ENCODE results near the gene P2RX3.
"Not testable (repeated sequence)": the region's sequence is repeated elsewhere in the genome, so short reads cannot be mapped to it uniquely, and the experiment has no call there.

Gene P2RX3

DNA sequence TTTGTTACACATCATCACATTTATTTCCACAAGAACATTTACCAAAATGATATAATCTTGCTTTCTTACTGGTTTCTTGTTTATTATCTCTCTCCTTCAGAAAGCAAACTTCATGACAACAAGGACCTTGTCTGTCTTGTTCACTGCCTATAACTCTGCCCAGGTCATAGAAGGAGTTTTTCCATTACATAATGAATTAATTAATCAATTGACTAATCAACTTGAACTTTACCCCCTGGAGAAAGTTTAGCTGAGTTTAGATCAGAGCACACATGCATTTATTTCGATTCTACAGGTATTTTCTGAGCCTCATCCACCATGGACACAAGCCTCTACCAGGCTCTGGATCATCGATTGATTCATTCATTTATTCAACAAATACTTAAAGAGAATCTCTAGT, 58.6 kb downstream of the P2RX3 start:
- Mint-ChIP-seq H3K27ac (ENCODE audit: low read depth) (no peak overlapping the region), H3K4me3 (no peak overlapping the region), H3K36me3 (ENCODE audit: insufficient read depth) (no peaks in the 10 kb centered on the region), H3K27me3 (no peaks in the 10 kb centered on the region), H3K4me1 (no peaks in the 10 kb centered on the region), H3K9me3 (no peaks in the 10 kb centered on the region)
- ATAC-seq (replicated peaks; ENCODE audit: extremely low read depth, poor library complexity, severe bottlenecking) (no peak), DNase-seq (ENCODE audit: low spot score in 2 of 2) (no peak)

DNA sequence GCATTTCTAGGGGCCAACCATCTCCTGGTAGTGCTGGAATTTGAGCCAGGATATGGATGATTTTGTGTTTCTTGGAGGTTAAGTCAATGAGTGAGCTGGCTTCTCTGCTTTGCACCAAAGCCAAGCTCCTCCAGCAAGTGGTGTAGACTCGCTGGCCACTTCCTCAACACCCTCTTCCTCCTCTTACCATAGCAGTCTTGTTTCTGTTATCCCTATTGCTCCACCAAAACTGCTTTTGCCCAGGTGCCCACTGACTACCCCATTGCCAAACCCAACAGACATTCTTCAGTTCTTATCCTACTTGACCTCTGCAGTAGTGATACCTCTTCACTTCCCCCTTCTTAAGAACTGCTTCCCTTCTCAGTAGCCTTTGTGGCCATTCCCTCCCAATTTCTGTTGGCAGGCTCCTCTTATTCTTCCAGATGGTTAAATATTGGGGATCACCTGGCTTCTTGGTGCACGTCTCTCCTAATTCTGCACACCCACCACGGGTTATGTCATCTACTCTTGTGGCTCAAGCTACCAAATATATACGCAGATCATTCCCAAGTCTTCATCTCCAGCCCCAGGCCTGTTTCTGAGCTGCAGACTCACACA, 59.3 kb downstream of the P2RX3 start:
- no peaks in the 10 kb centered on the region for H3K27me3 Mint-ChIP-seq
- ATAC-seq (replicated peaks; ENCODE audit: extremely low read depth, poor library complexity, severe bottlenecking) (no peak), DNase-seq (ENCODE audit: low spot score in 2 of 2) (no peak)
- H3K27ac Mint-ChIP-seq (ENCODE audit: low read depth) = no peak overlapping the region
- H3K36me3 Mint-ChIP-seq (ENCODE audit: insufficient read depth) = no peaks in the 10 kb centered on the region
- no peaks in the 10 kb centered on the region for H3K4me1 Mint-ChIP-seq
- no peaks in the 10 kb centered on the region for H3K9me3 Mint-ChIP-seq
- no peak overlapping the region for H3K4me3 Mint-ChIP-seq

DNA sequence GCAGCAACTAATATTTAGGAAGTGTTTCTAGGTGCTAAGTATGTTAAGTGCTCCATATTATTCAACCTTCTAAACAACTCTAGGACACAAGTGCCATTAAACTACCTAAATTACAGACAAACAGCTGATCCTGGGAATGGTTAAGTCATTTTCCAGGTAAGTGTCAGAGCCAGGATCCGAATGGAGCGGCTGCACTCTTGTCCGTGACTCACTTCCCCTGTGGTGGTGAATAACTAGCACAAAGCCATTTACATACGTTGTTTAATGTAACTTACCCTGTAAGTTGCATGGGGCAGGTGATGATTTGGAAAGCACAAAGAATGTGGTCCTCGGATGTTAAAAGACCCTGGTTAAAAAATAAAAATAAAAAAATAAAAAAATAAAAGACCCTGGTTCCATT, 61.1 kb downstream of the P2RX3 start:
- no peak for DNase-seq (ENCODE audit: low spot score in 2 of 2)
- no peak overlapping the region for H3K27ac Mint-ChIP-seq (ENCODE audit: low read depth)
- no peaks in the 10 kb centered on the region for H3K9me3 Mint-ChIP-seq
- H3K27me3 Mint-ChIP-seq = no peaks in the 10 kb centered on the region
- no peak overlapping the region for H3K4me3 Mint-ChIP-seq
- H3K4me1 Mint-ChIP-seq = no peaks in the 10 kb centered on the region
- H3K36me3 Mint-ChIP-seq (ENCODE audit: insufficient read depth) = no peaks in the 10 kb centered on the region
- ATAC-seq (replicated peaks; ENCODE audit: extremely low read depth, poor library complexity, severe bottlenecking) = no peak

- ATAC-seq (replicated peaks; ENCODE audit: extremely low read depth, poor library complexity, severe bottlenecking) = no peak
- H3K27ac Mint-ChIP-seq (ENCODE audit: low read depth) = no peak overlapping the region
These were observed 61.9 kb downstream of the P2RX3 start for GRCh38 chr11:57399972-57400578.

GRCh38 chr11:57402188-57403002, 64.2 kb downstream of the P2RX3 start:
- no peaks in the 10 kb centered on the region for H3K27me3 Mint-ChIP-seq
- ATAC-seq (replicated peaks; ENCODE audit: extremely low read depth, poor library complexity, severe bottlenecking) (no peak), DNase-seq (ENCODE audit: low spot score in 2 of 2) (no peak)
- no peak overlapping the region for H3K27ac Mint-ChIP-seq (ENCODE audit: low read depth)
- peaks cover 4% of the 10 kb centered on the region for H3K36me3 Mint-ChIP-seq (ENCODE audit: insufficient read depth)
- no peak overlapping the region for H3K4me3 Mint-ChIP-seq
- H3K4me1 Mint-ChIP-seq = peaks cover 11% of the 10 kb centered on the region
- H3K9me3 Mint-ChIP-seq = no peaks in the 10 kb centered on the region

More at GRCh38 chr11:57399972-57400578, 61.9 kb downstream of the P2RX3 start:
- DNase-seq (ENCODE audit: low spot score in 2 of 2) = no peak
- no peaks in the 10 kb centered on the region for H3K4me1 Mint-ChIP-seq
- no peaks in the 10 kb centered on the region for H3K36me3 Mint-ChIP-seq (ENCODE audit: insufficient read depth)
- no peaks in the 10 kb centered on the region for H3K27me3 Mint-ChIP-seq
- H3K4me3 Mint-ChIP-seq = no peak overlapping the region
- H3K9me3 Mint-ChIP-seq = no peaks in the 10 kb centered on the region

GRCh38 chr11:57403003-57403801, 65.0 kb downstream of the P2RX3 start:
- H3K27ac Mint-ChIP-seq (ENCODE audit: low read depth) = peak overlapping the region; percentile 63
- ATAC-seq (replicated peaks; ENCODE audit: extremely low read depth, poor library complexity, severe bottlenecking) = not testable (repeated sequence)

DNA sequence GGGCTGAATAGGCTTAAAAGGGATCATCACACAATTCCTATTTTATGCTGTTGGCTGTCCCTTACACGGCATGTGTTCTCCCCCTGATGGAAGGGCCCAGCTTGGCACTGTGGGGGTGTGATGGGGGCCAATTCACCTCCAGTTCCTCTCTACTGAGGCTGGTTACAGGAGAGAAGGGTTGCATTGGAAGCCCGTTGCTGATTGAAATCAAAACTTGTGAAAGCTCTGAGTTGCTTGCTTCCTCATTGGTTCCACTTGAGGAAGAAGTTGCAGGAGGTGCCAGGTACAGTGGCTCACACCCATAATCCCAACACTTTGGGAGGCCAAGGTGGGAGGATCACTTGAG, 65.6 kb downstream of the P2RX3 start:
- ATAC-seq (replicated peaks; ENCODE audit: extremely low read depth, poor library complexity, severe bottlenecking) (no peak), DNase-seq (ENCODE audit: low spot score in 2 of 2) (no peak)
- Mint-ChIP-seq H3K36me3 (ENCODE audit: insufficient read depth) (peaks cover 13% of the 10 kb centered on the region), H3K4me3 (no peak overlapping the region), H3K27ac (ENCODE audit: low read depth) (peak overlapping the region; percentile 57), H3K4me1 (peaks cover 11% of the 10 kb centered on the region), H3K9me3 (no peaks in the 10 kb centered on the region), H3K27me3 (no peaks in the 10 kb centered on the region)

More at GRCh38 chr11:57403003-57403801, 65.0 kb downstream of the P2RX3 start:
- H3K4me1 Mint-ChIP-seq = peaks cover 11% of the 10 kb centered on the region
- not testable (repeated sequence) for H3K27me3 Mint-ChIP-seq; H3K4me3 Mint-ChIP-seq; DNase-seq (ENCODE audit: low spot score in 2 of 2); H3K9me3 Mint-ChIP-seq
- H3K36me3 Mint-ChIP-seq (ENCODE audit: insufficient read depth) = peaks cover 12% of the 10 kb centered on the region

DNA sequence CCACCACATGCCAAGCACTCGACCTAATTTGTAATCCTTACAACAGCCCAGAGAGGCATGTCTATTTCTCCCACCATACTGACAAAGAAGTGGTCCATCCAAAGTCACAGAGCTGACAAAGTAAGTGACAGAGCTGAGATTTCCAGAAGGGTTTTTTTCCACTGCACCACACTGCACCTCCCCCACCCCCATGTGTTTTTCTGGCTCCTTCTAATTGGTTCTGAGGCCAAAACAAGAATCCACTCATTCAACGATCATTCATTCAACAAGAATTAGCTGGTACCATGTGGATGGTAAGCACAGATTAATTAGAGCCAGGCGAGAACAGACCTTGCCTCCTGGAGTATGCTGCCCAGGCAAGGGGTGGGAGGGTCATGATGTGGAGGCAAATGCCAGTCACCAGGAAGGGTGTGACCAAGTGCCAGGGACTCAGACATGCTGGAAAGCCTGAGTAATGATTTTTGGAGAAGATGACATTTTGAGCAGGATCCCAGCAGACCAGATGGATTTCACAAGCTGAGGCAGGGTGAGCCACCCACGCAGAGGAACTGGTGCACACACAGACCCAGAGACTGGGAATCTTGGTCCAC, 67.2 kb downstream of the P2RX3 start:
- no peaks in the 10 kb centered on the region for H3K9me3 Mint-ChIP-seq
- H3K4me1 Mint-ChIP-seq = peaks cover 11% of the 10 kb centered on the region
- no peaks in the 10 kb centered on the region for H3K27me3 Mint-ChIP-seq
- peak overlapping the region; percentile 37 for H3K27ac Mint-ChIP-seq (ENCODE audit: low read depth)
- H3K36me3 Mint-ChIP-seq (ENCODE audit: insufficient read depth) = peaks cover 17% of the 10 kb centered on the region
- DNase-seq (ENCODE audit: low spot score in 2 of 2) (no peak), ATAC-seq (replicated peaks; ENCODE audit: extremely low read depth, poor library complexity, severe bottlenecking) (no peak)
- no peak overlapping the region for H3K4me3 Mint-ChIP-seq

- Mint-ChIP-seq H3K36me3 (ENCODE audit: insufficient read depth) (peaks cover 20% of the 10 kb centered on the region), H3K4me1 (peaks cover 11% of the 10 kb centered on the region), H3K27ac (ENCODE audit: low read depth) (peak overlapping the region; percentile 79), H3K4me3 (no peak overlapping the region), H3K27me3 (no peaks in the 10 kb centered on the region), H3K9me3 (no peaks in the 10 kb centered on the region)
- ATAC-seq (replicated peaks; ENCODE audit: extremely low read depth, poor library complexity, severe bottlenecking) (no peak), DNase-seq (ENCODE audit: low spot score in 2 of 2) (no peak)
These were observed 68.3 kb downstream of the P2RX3 start for GRCh38 chr11:57406337-57406904.

GRCh38 chr11:57407010-57407920, 69.1 kb downstream of the P2RX3 start:
- DNase-seq (ENCODE audit: low spot score in 2 of 2) (no peak), ATAC-seq (replicated peaks; ENCODE audit: extremely low read depth, poor library complexity, severe bottlenecking) (no peak)
- Mint-ChIP-seq H3K27ac (ENCODE audit: low read depth) (peak overlapping the region; percentile 79), H3K4me3 (no peak overlapping the region), H3K27me3 (no peaks in the 10 kb centered on the region), H3K36me3 (ENCODE audit: insufficient read depth) (peaks cover 26% of the 10 kb centered on the region), H3K9me3 (no peaks in the 10 kb centered on the region), H3K4me1 (peaks cover 11% of the 10 kb centered on the region)

DNA sequence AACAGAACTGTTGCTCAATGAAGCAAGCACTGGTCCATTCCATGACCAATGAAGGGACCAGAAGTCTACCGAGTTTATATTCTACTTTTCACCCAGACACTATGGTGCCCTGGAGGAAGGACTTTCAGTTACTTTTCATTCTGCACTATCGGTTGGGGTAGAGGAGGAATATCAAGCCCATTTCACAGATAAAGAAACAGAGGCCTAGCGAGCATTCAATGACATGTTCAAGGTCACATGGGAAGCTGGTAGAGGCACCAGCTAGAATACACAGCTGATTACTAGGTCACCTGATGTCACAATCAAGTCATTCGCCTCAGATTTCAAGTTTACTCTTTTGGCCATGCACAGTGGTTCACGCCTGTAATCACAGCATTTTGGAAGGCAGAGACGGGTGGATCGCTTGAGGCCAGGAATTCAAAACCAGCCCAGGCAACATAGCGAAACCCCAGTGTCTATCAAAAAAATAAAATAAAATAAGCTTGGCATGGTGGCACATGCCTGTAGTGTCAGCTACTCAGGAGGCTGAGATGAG, 69.9 kb downstream of the P2RX3 start:
- Mint-ChIP-seq H3K27me3 (no peaks in the 10 kb centered on the region), H3K4me3 (no peak overlapping the region), H3K36me3 (ENCODE audit: insufficient read depth) (peaks cover 32% of the 10 kb centered on the region), H3K4me1 (peaks cover 11% of the 10 kb centered on the region), H3K27ac (ENCODE audit: low read depth) (peak overlapping the region; percentile 2), H3K9me3 (no peaks in the 10 kb centered on the region)
- DNase-seq (ENCODE audit: low spot score in 2 of 2) = no peak
- ATAC-seq (replicated peaks; ENCODE audit: extremely low read depth, poor library complexity, severe bottlenecking) = no peak

Data from central memory CD8-positive, alpha-beta T cell (primary cell).